Gastrocnemius medialis (tissue), 4 donors: ENCODE results near the gene HMCN1.

Experiments used
- CTCF ChIP-seq, 5 experiments: fragments of 450-650 bp in 3 of 5; fragments of 200-600 bp in 2 of 5; sonication (generic) in 2 of 5; IDR thresholded peaks in 4 of 5; conservative IDR thresholded peaks in 1 of 5; 1 replicate in 4 of 5; 2 replicates in 1 of 5; pipeline ENCODE4 v1.5.1; 2016 to 2019; ENCODE audit warnings: antibody characterized with exemption in 5 of 5, mild to moderate bottlenecking in 3 of 5, moderate library complexity in 3 of 5
- POLR2A ChIP-seq, 2 donors: fragments of 450-650 bp; IDR thresholded peaks; one replicate each; pipeline ENCODE4 v1.6.1; 2017; ENCODE audit warnings: antibody characterized with exemption in 2 of 2, mild to moderate bottlenecking in 2 of 2, moderate library complexity in 2 of 2

GRCh38 chr1:185761841-185762240, 27.6 kb downstream of the HMCN1 start:
- TF ChIP-seq CTCF (IDR thresholded peaks at IDR 0.05 in 4 of 5, conservative IDR thresholded peaks at IDR 0.05 in 1 of 5): no peak
- TF ChIP-seq POLR2A (IDR thresholded peaks at IDR 0.05): no peak
